Fibroblast of the aortic adventitia (primary cell): ENCODE measurements around the gene MRPS14. TPM values are rescaled to one million over a fixed set of nuclear protein-coding genes. Genes with fewer than 3 reads are reported as not detected.

Experiments used
- DNase-seq: peaks from one replicate; pipeline ENCODE4 v3.0.0-alpha.2; 2010; ENCODE audit warnings: low read depth
- H3K4me3 ChIP-seq: 2 replicates; pipeline ENCODE4 v1.5.1; 2011; ENCODE audit warnings: low read depth, mild to moderate bottlenecking, control low read depth, low read length, moderate library complexity
- total RNA-seq: library from RNA; depleted of rRNA; stranded (reverse); fragments of >200 nt; gene quantifications from 2 replicates; pipeline ENCODE4 v1.2.3, GENCODE V29; 2012; ENCODE audit warnings: low replicate concordance
- TF ChIP-seq, protein P1 (sequence below): IDR thresholded peaks from 2 replicates; pipeline ENCODE4 v1.5.1; 2011; ENCODE audit warnings: mild to moderate bottlenecking, low read length, control low read depth, inconsistent platforms; ENCODE audit not compliant: insufficient read depth

Gene MRPS14
- total RNA-seq, result 20.9 and 29.5 TPM in 2 replicates

DNA sequence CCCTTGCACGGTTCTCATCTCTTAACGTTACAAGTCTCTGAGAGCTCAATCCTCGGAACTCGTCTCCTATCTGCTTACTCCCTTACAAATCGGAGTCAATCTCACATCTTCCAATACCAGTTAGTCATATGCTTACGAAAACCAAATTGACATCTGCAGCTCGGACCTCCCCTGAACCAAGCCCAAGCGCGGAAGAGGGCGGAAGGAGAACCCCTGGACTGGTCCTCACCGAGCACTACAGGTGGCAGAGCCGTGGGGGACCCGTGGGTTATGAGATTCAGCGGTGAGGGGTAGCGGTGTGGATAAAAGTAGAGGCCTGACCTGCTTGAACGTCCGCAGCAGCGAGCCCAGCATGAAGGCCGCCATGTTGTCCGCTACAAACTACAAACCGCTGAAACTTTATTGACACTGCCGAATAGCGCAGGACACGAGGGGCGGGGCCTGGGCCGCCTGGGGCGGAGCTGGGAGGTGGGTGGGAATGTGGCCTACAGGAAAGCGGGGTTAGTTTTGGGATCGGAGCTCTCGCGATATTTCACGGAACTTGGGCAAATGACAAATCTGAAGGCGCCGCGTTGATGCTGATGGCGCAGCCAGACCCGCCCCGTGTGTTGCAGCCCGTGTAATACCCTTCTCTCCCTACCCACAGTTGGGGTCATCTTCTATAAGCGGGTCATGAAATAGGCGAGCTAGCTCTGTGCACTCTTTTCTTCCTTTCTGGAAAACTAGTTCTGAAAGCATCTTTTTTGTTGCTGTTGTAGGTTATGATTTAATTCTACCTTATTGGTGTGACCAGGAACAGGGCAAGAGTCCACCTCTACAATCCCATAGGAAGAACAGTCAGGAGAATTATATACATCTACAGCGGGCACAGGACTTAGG is at the start of gene MRPS14:
TSS of gene MRPS14 (minus strand) at position 383 of the 879 bp plus-strand sequence. CDS start at position 366, 17 bp downstream.
- DNase-seq, result peak; percentile 99
- peak within 1 kb of the TSS; percentile 99 for H3K4me3 ChIP-seq
- TF ChIP-seq, protein P1, sequence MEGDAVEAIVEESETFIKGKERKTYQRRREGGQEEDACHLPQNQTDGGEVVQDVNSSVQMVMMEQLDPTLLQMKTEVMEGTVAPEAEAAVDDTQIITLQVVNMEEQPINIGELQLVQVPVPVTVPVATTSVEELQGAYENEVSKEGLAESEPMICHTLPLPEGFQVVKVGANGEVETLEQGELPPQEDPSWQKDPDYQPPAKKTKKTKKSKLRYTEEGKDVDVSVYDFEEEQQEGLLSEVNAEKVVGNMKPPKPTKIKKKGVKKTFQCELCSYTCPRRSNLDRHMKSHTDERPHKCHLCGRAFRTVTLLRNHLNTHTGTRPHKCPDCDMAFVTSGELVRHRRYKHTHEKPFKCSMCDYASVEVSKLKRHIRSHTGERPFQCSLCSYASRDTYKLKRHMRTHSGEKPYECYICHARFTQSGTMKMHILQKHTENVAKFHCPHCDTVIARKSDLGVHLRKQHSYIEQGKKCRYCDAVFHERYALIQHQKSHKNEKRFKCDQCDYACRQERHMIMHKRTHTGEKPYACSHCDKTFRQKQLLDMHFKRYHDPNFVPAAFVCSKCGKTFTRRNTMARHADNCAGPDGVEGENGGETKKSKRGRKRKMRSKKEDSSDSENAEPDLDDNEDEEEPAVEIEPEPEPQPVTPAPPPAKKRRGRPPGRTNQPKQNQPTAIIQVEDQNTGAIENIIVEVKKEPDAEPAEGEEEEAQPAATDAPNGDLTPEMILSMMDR, result no peak

DNA sequence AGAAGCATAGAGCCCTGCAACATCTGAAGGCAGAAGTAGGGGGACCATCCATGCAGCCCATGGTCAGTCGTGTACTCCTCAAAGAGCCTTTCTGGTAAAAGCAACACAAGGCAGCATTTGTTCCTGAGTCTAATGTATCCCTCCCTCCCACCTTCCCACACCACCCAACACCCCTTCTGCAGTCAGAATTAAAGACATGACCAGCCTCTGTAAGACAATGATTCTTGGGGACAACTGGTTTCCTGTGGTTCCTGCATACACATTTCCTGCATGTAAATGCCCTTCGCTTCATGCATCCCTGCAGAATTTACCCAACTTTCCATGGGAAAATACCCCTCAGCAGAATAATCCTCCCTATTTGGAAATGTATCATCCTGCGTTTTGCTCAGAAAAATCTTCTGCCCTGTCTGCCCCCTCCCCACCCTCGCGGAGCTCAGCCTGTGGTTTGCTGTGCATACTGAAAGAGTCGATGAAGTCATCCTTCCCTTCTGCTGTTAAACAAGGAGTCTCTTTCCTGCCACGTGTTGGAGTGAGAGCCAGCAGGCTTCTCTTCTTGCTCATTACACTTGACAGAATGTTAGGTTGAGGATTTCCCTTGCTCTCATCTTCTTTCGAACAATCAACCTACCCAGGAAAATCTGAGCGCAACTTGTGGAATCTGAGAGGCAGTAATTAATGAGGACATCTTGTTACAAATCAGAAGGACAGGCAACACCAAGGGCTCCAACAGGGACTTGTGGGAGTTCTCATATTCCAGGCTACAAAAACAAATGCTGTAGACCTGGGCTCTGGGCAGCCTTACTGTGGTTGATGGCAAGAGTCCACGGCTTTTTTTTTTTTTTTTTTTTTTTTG is 49.1 kb upstream of the MRPS14 start:
- H3K4me3 ChIP-seq, result no peak overlapping the region
- DNase-seq, result peak; percentile 49
- TF ChIP-seq, protein P1, result no peak

DNA sequence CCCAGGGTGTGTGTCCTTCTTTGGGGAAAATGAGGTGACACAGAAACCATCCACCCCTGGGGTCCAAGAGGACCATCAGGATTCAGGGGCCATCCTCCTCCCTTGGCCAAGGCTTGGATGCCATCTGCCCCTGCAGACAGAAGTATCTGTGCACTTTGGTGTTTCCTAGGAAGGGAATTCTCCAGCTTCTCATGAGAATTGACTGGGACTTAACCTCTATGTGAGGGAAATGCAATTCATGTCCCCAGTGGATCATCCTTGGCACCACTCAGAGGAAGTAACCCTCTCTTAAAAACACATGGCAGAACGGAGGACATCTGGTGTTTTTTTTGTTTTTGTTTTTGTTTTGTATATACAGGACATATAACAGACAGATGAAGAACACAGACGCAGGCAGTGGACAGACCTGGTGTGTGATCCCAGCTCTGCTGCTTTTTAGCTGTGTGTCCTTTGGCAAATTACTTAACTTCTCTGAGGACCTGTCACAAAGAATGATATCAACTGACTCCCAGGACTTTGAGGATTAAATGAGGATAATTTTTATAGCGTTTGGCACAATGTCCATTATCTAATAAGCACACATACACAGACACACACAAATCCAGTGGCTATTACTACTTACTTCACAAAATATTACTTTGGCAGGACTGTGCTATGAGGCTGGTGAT is 48.2 kb upstream of the MRPS14 start:
- H3K4me3 ChIP-seq, result no peak overlapping the region
- TF ChIP-seq, protein P1, result no peak
- no peak for DNase-seq

DNA sequence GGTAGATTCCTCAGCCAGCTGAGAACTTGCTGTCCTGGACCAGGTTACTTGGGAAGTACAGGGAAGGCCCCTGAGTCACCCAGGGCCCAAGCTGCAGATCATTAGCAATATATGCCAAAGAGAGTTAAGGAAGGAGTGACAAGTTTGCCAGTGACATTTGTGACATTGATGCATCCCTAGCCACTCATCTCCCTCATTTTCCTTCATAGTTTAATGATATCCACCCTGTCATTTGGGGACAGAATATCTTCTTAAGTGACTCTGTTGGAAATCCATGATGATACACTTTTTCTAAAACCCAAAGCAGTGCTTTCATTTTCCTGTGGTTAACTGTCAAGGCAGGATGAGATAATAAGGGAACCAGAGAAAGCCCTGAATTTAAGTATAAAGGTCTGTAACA is 47.6 kb upstream of the MRPS14 start:
- TF ChIP-seq, protein P1, result no peak
- no peak overlapping the region for H3K4me3 ChIP-seq
- DNase-seq, result no peak

DNA sequence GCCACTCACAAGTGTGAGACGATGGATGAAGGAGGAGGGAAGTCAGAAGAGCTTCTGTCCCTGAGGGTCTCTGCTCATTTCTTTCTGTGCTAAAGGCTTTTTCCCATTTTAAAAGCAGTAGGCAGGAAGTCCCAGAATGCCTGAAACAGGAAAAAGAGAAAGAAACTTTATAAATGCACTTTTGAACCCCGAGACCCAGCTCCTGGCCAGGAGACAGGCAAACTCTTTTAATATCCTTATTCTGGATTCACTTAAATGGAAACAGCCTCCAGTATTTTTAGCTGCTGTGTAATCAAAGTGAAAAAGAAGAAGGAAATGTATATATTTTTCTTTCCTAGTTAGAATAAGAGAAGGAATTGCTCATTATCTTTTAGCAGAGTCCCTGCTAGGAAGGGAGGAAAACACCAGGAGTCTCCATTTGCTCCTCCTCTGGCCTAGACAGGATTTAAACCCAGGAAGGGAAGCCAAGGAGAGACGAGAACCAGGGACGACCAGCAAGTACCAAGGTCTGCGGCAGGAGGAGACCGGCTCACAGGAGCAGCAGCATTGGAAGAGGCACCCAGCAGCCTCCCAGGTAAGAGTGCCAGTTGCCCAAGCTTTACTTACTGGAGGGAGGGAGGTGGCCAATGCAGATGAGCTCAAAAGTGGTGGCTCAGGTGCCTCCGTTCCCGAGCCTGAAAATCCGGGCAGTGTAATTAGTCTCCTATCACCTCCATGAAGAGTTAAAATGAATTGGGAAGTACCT is 44.3 kb upstream of the MRPS14 start, which contains the start of gene TNN:
TSS of gene TNN (plus strand) at position 472 of the 745 bp plus-strand sequence. CDS start 9,586 bp downstream, outside the sequence.
- no peak within 1 kb of the TSS for H3K4me3 ChIP-seq
- no peak for DNase-seq
- TF ChIP-seq, protein P1, result no peak

DNA sequence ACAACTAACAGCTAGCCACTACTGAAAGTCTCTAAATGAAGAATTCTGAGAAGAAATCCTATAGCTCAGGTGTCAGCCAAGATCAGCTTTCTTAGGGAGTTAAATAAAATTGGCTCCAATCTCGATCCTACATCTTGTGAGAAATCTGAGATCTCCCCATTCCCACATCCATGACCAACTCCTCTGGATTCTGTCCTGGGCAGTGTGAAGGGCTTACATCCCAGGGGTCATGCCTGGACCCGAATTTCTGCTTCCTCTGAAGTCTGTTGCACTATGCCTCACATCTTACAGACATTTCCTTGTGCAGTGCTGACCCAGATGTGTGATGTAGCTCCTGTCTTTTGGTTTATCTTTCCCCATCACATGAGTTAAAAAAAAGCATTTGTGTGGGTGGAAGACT is 39.6 kb upstream of the MRPS14 start:
- TF ChIP-seq, protein P1, result no peak
- no peak overlapping the region for H3K4me3 ChIP-seq
- DNase-seq, result no peak
